CD4-positive, alpha-beta T cell (primary cell): ENCODE measurements around the gene CDC42BPG. TPM values are rescaled to one million over a fixed set of nuclear protein-coding genes. Genes with fewer than 3 reads are reported as not detected.

ENCODE experiments used
- ATAC-seq: fragments of 200-7000 bp; cut with Tn5 transposase; one replicate; pipeline ENCODE4 v1.10.0; 2022; ENCODE audit warnings: mild to moderate bottlenecking; ENCODE audit not compliant: poor library complexity
- CTCF ChIA-PET: fragments of 350-600 bp; sonication (Branson Sonifier 250); formaldehyde crosslinking; loops from one replicate; lab custom pipeline; 2021; ENCODE audit warnings: antibody characterized with exemption, inconsistent platforms; lab: Charles Lee
- POLR2A ChIA-PET: fragments of 350-600 bp; sonication (Branson Sonifier 250); formaldehyde crosslinking; loops from one replicate; lab custom pipeline; 2021; ENCODE audit warnings: antibody characterized with exemption, inconsistent platforms; lab: Charles Lee
- DNase-seq, 14 experiments: peaks; one replicate each; pipeline ENCODE4 v3.0.0-alpha.2; 2013 to 2020; ENCODE audit warnings: mixed read lengths in 2 of 14
- H3K27ac ChIP-seq, 2 donors: one replicate each; pipeline versions ENCODE4 v1.5.1 to v1.7.0; 2013; ENCODE audit warnings: low read length in 2 of 2, low read depth in 1 of 2, mild to moderate bottlenecking in 1 of 2
- H3K27me3 ChIP-seq, 2 experiments: 1 replicate in 1 of 2; 2 replicates in 1 of 2; pipeline versions ENCODE4 v1.6.1 to v1.7.0; 2013; ENCODE audit warnings: low read length in 2 of 2, control low read depth in 1 of 2, mild to moderate bottlenecking in 1 of 2, moderate library complexity in 1 of 2; ENCODE audit not compliant: insufficient read depth in 2 of 2, control insufficient read depth in 1 of 2
- H3K36me3 ChIP-seq: one replicate; pipeline ENCODE4 v1.6.1; 2013; ENCODE audit warnings: low read length, control low read depth; ENCODE audit not compliant: insufficient read depth
- H3K4me1 ChIP-seq: one replicate; pipeline ENCODE4 v1.6.1; 2013; ENCODE audit warnings: low read length, control low read depth; ENCODE audit not compliant: insufficient read depth
- H3K4me3 ChIP-seq: one replicate; pipeline ENCODE4 v1.5.1; 2013; ENCODE audit warnings: mild to moderate bottlenecking, low read length, moderate library complexity
- H3K9me3 ChIP-seq, 2 experiments: 1 replicate in 1 of 2; 2 replicates in 1 of 2; pipeline versions ENCODE4 v1.6.1 to v1.7.0; 2013; ENCODE audit warnings: low read length in 2 of 2, mild to moderate bottlenecking in 2 of 2, control low read depth in 1 of 2, moderate library complexity in 1 of 2; ENCODE audit not compliant: control insufficient read depth in 1 of 2, insufficient read depth in 1 of 2
- H3K27ac Mint-ChIP-seq: one replicate; pipeline ENCODE4 v1.8.0; 2020; ENCODE audit warnings: mixed read lengths
- H3K27me3 Mint-ChIP-seq: one replicate; pipeline ENCODE4 v1.8.0; 2021; ENCODE audit warnings: mixed read lengths
- H3K36me3 Mint-ChIP-seq: one replicate; pipeline ENCODE4 v1.8.0; 2021; ENCODE audit warnings: low read depth, mixed read lengths
- H3K4me1 Mint-ChIP-seq: one replicate; pipeline ENCODE4 v1.8.0; 2021; ENCODE audit warnings: low read depth, mixed read lengths
- H3K4me3 Mint-ChIP-seq: one replicate; pipeline ENCODE4 v1.8.0; 2020; ENCODE audit warnings: mild to moderate bottlenecking, mixed read lengths
- H3K9me3 Mint-ChIP-seq: one replicate; pipeline ENCODE4 v1.8.0; 2020; ENCODE audit warnings: mixed read lengths
- intact Hi-C, 2 experiments: fragments of 100-400 bp; cut with DNase I in 1 of 2; cut with micrococcal nuclease in 1 of 2; formaldehyde crosslinking; loops; one replicate each; pipeline versions ENCODE4 v1.15.1 to v1.9.0; 2023 to 2025; cut with DNase I, micrococcal nuclease
- total RNA-seq, 174 experiments: library from RNA in 2 of 174; stranded (reverse) in 2 of 174; gene quantifications; one replicate each; pipeline ENCODE4 v1.2.3 and lab custom pipeline; 2021 to 2026
- TF ChIP-seq, protein P1 (sequence below): fragments of 200-600 bp; IDR thresholded peaks from one replicate; pipeline ENCODE4 v1.8.0; 2022; ENCODE audit warnings: antibody characterized with exemption, mild to moderate bottlenecking

Gene CDC42BPG
- total RNA-seq, 2 experiments from 2014 or later, result 6.9 to 9.7 TPM

DNA sequence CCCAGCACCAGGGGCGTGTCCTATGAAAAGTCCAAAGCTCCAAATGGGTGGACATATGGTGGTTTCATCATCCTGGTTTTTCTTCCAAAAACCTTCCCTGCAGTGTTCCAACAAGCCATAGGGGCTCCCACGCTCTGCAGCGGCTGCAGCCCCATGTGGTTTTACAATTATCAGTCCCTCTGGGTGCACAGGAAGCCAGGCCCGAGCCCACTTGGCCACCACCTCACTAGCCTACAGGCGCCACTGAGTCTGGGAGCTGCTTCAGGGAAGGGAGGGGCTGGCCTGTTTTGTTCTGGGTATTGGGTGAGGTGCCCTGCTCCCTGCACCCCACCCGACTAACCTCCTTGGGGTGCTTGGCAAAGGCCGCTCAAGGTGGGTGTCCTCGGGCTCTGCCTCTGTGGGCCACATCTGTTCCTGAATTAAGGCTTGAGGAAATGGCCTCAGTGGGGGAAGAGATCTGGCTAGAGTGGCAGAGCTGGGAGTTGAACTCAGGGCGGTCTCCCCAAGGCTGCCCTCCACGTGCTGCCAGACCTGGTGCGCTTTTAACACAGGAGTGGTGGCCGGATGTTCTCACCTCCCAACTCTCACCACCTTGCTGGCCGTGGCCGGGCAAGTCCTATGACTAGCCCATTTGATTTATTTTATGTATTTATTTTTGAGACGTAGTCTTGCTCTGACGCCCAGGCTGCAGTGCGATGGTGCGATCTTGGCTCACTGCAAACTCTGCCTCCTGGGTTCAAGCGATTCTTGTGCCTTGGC, 5.3 kb upstream of the CDC42BPG start:
- no peaks in the 10 kb centered on the region for H3K27me3 Mint-ChIP-seq
- TF ChIP-seq, protein P1, sequence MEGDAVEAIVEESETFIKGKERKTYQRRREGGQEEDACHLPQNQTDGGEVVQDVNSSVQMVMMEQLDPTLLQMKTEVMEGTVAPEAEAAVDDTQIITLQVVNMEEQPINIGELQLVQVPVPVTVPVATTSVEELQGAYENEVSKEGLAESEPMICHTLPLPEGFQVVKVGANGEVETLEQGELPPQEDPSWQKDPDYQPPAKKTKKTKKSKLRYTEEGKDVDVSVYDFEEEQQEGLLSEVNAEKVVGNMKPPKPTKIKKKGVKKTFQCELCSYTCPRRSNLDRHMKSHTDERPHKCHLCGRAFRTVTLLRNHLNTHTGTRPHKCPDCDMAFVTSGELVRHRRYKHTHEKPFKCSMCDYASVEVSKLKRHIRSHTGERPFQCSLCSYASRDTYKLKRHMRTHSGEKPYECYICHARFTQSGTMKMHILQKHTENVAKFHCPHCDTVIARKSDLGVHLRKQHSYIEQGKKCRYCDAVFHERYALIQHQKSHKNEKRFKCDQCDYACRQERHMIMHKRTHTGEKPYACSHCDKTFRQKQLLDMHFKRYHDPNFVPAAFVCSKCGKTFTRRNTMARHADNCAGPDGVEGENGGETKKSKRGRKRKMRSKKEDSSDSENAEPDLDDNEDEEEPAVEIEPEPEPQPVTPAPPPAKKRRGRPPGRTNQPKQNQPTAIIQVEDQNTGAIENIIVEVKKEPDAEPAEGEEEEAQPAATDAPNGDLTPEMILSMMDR, result no peak
- ChIA-PET CTCF (interaction anchor here (1.3 to 12.7 kb wide), 8 partner anchors 10 to 164 kb away, joined by 4 to 136 read pairs (median 7); partner anchors contain the start of genes ARL2 and EHD1), POLR2A (interaction anchor here (0.9 to 27.2 kb wide), 9 partner anchors 14 to 272 kb away, joined by 3 to 767 read pairs (median 8); partner anchors contain the start of genes EHD1, FAU, MRPL49 and RASGRP2)
- ATAC-seq (no peak), DNase-seq (peak in 1 of 14 experiments; percentile 17)
- H3K36me3 Mint-ChIP-seq, result peaks cover 37% of the 10 kb centered on the region
- H3K9me3 ChIP-seq, result no peaks in the 10 kb centered on the region
- H3K4me1 ChIP-seq, result peaks cover 88% of the 10 kb centered on the region
- H3K27ac Mint-ChIP-seq, result peak overlapping the region; percentile 81
- no peak overlapping the region for H3K4me3 ChIP-seq
- intact Hi-C loops, result loop anchor here (5.0 to 10.0 kb wide), 2 partner anchors 235 to 268 kb away; partner anchors contain the start of genes CDCA5 (in 1 of the 2), ZFPL1 (in 1 of the 2) and ZNHIT2 (in 1 of the 2)
- no peak overlapping the region for H3K4me3 Mint-ChIP-seq
- no peaks in the 10 kb centered on the region for H3K27me3 ChIP-seq
- H3K9me3 Mint-ChIP-seq, result no peaks in the 10 kb centered on the region
- H3K36me3 ChIP-seq, result peaks cover 27% of the 10 kb centered on the region
- H3K27ac ChIP-seq, result peak overlapping the region in 1 of 2 donors; percentile 31
- peaks cover 79% of the 10 kb centered on the region for H3K4me1 Mint-ChIP-seq

DNA sequence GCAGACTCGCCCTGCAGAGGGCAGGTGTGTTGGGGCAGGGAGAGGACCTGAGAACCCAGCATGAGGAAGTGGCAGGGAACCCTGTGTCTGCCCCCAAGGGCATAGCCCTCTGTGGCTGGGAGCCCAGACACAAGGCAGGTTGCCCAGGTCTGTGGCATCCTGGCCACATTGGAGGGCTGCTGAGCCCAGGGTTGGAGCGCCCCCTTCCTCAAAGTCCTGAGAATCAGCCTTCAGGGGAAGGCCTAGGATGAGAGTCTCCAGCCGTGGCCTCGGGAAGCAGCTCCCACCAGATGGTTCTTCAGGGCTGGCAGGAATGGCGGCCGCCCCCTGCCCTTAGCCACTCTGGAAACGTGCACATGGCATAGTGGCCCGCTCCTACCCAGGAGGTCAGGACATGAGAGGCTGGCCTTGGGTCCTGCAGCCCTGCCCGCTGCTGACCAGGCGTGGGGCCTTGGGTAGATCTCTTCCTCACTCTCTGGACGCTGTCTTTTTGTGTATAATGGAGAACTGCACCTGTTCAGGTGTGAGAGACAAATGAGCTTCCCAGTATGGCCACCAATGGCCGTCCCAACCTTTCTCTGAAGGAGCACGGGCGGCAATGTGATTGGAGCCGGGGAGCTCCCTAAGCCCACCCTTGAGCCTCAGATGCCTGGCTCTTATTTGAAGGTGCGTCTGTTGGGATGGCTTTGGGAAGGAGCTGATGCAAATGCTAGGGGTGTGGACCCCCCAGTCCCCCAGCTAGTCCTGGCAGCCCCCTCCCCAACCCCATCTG, 4.6 kb upstream of the CDC42BPG start:
- Histone ChIP-seq H3K27ac (peak overlapping the region; percentile 31 to 34), H3K4me1 (peaks cover 84% of the 10 kb centered on the region), H3K36me3 (peaks cover 19% of the 10 kb centered on the region), H3K27me3 (no peaks in the 10 kb centered on the region), H3K4me3 (no peak overlapping the region), H3K9me3 (no peaks in the 10 kb centered on the region)
- Mint-ChIP-seq H3K4me3 (peak overlapping the region; percentile 30), H3K9me3 (no peaks in the 10 kb centered on the region), H3K4me1 (peaks cover 73% of the 10 kb centered on the region), H3K36me3 (peaks cover 29% of the 10 kb centered on the region), H3K27me3 (no peaks in the 10 kb centered on the region), H3K27ac (peak overlapping the region; percentile 73)
- CTCF ChIA-PET, result interaction anchor here (0.5 to 12.7 kb wide), 13 partner anchors 10 to 165 kb away, joined by 3 to 136 read pairs (median 5); partner anchors contain the start of genes ARL2, EHD1 and SF1
- POLR2A ChIA-PET, result interaction anchor here (0.6 to 27.2 kb wide), 15 partner anchors 15 to 273 kb away, joined by 3 to 767 read pairs (median 3); partner anchors contain the start of genes EHD1, FAU, MAJIN and MEN1
- peak in 8 of 14 experiments; percentile 32 to 70 (median 58) for DNase-seq
- TF ChIP-seq, protein P1, result no peak
- no peak for ATAC-seq
- intact Hi-C loops, result loop anchor here (1.0 to 10.0 kb wide), 3 partner anchors 164 to 268 kb away; partner anchors contain the start of genes CDCA5 (in 1 of the 2), ZFPL1 (in 1 of the 2) and ZNHIT2 (in 1 of the 2)
